Ovary (tissue), 3 donors: ENCODE measurements around the gene DIPK2A.

Source experiments
- EP300 ChIP-seq: sonication (generic); formaldehyde crosslinking; IDR thresholded peaks from one replicate; pipeline ENCODE4 v1.6.1; 2017; ENCODE audit warnings: antibody characterized with exemption
- POLR2A ChIP-seq: fragments of 450-650 bp; IDR thresholded peaks from one replicate; pipeline ENCODE4 v1.6.1; 2017; ENCODE audit warnings: antibody characterized with exemption, mild to moderate bottlenecking, moderate library complexity
- TF ChIP-seq, protein P1 (sequence below), 3 donors: fragments of 450-650 bp in 2 of 3; fragments of 200-600 bp in 1 of 3; IDR thresholded peaks; one replicate each; pipeline versions ENCODE4 v1.5.1 to v1.8.0; 2016 to 2022; ENCODE audit warnings: antibody characterized with exemption in 3 of 3, mild to moderate bottlenecking in 1 of 3
- donor health status: DM: no; HTN: no; CAD: no.

DNA sequence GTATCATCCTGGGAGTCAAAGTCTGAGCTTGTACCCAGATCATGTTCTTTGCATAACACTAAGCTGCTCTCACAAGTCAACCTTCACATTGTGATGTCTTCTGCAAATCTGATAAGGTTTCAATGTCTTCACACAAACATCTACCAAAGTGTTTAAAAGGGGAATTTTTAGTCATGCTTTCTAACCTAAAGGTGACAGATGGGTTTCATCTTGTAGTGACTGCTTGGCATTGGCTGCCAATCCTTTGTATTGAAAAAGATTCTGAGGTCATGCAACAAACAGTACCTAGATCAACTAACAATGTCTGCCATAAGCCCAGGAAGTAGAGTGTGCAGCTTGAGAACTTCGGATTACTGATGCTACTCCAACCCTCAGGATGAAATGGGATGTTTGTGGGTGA is 43.6 kb upstream of the DIPK2A start:
- TF ChIP-seq, protein P1, sequence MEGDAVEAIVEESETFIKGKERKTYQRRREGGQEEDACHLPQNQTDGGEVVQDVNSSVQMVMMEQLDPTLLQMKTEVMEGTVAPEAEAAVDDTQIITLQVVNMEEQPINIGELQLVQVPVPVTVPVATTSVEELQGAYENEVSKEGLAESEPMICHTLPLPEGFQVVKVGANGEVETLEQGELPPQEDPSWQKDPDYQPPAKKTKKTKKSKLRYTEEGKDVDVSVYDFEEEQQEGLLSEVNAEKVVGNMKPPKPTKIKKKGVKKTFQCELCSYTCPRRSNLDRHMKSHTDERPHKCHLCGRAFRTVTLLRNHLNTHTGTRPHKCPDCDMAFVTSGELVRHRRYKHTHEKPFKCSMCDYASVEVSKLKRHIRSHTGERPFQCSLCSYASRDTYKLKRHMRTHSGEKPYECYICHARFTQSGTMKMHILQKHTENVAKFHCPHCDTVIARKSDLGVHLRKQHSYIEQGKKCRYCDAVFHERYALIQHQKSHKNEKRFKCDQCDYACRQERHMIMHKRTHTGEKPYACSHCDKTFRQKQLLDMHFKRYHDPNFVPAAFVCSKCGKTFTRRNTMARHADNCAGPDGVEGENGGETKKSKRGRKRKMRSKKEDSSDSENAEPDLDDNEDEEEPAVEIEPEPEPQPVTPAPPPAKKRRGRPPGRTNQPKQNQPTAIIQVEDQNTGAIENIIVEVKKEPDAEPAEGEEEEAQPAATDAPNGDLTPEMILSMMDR (IDR thresholded peaks at IDR 0.05) = no peak
- TF ChIP-seq EP300 (no peak), POLR2A (no peak)
